Activated naive CD4-positive, alpha-beta T cell treated with anti-CD3 and anti-CD28 coated beads for 36 hours (primary cell): ENCODE measurements around the gene ZFYVE1. TPM values are rescaled to one million over a fixed set of nuclear protein-coding genes. Genes with fewer than 3 reads are reported as not detected.

ENCODE experiments used
- CTCF ChIA-PET: fragments of 350-600 bp; sonication (Branson Sonifier 250); formaldehyde crosslinking; loops from one replicate; lab custom pipeline; 2021; ENCODE audit warnings: antibody characterized with exemption; lab: Charles Lee
- DNase-seq: peaks from one replicate; pipeline ENCODE4 v3.0.0-alpha.2; 2020
- H3K27ac Mint-ChIP-seq: one replicate; pipeline ENCODE4 v1.8.0; 2021; ENCODE audit warnings: mild to moderate bottlenecking, mixed read lengths
- H3K27me3 Mint-ChIP-seq: one replicate; pipeline ENCODE4 v1.8.0; 2021; ENCODE audit warnings: low read depth, mixed read lengths
- H3K36me3 Mint-ChIP-seq: one replicate; pipeline ENCODE4 v1.8.0; 2021; ENCODE audit warnings: low read depth, mixed read lengths
- H3K4me1 Mint-ChIP-seq: one replicate; pipeline ENCODE4 v1.8.0; 2021; ENCODE audit warnings: low read depth, mixed read lengths
- H3K4me3 Mint-ChIP-seq: one replicate; pipeline ENCODE4 v1.8.0; 2021; ENCODE audit warnings: mild to moderate bottlenecking, moderate library complexity, mixed read lengths
- H3K9me3 Mint-ChIP-seq: one replicate; pipeline ENCODE4 v1.8.0; 2021; ENCODE audit warnings: mixed read lengths
- intact Hi-C: fragments of 100-400 bp; cut with micrococcal nuclease; formaldehyde crosslinking; loops from one replicate; pipeline ENCODE4 v1.15.1; 2023
- total RNA-seq, 2 experiments: library from RNA; stranded (reverse); gene quantifications; one replicate each; pipeline ENCODE4 v1.2.3, GENCODE V29; 2021

Gene ZFYVE1
- total RNA-seq, 2 experiments from 2014 or later = 8.5 to 9.2 TPM

- Mint-ChIP-seq H3K9me3 (no peaks in the 10 kb centered on the region), H3K4me3 (no peak overlapping the region), H3K36me3 (peaks cover 20% of the 10 kb centered on the region), H3K4me1 (no peaks in the 10 kb centered on the region), H3K27ac (no peak overlapping the region), H3K27me3 (no peaks in the 10 kb centered on the region)
- peak; percentile 82 for DNase-seq
- intact Hi-C loops = loop anchor here (1.0 to 5.0 kb wide), 3 partner anchors 22 to 434 kb away; partner anchors contain the start of gene DCAF4
- CTCF ChIA-PET = interaction anchor here (0.5 to 3.2 kb wide), 28 partner anchors 11 to 523 kb away, joined by 3 to 20 read pairs (median 3); partner anchors contain the start of gene ZFYVE1
These were observed 78.3 kb downstream of the ZFYVE1 start for GRCh38 chr14:72948481-72949138.

- Mint-ChIP-seq H3K27me3 (no peaks in the 10 kb centered on the region), H3K36me3 (peaks cover 23% of the 10 kb centered on the region), H3K4me3 (no peak overlapping the region), H3K9me3 (no peaks in the 10 kb centered on the region), H3K27ac (no peak overlapping the region), H3K4me1 (no peaks in the 10 kb centered on the region)
- intact Hi-C loops = loop anchor here (1.0 to 5.0 kb wide), 3 partner anchors 21 to 433 kb away; partner anchors contain the start of gene DCAF4
- DNase-seq = no peak
- CTCF ChIA-PET = interaction anchor here (0.5 to 3.2 kb wide), 12 partner anchors 10 to 524 kb away, joined by 3 to 20 read pairs (median 4); no protein-coding TSS in a partner anchor
These were observed 79.3 kb downstream of the ZFYVE1 start for GRCh38 chr14:72947366-72948160.

GRCh38 chr14:72946491-72946890 is 80.4 kb downstream of the ZFYVE1 start:
- Mint-ChIP-seq H3K4me1 (no peaks in the 10 kb centered on the region), H3K4me3 (no peak overlapping the region), H3K27me3 (no peaks in the 10 kb centered on the region), H3K9me3 (no peaks in the 10 kb centered on the region), H3K27ac (no peak overlapping the region), H3K36me3 (peaks cover 26% of the 10 kb centered on the region)
- intact Hi-C loops = loop anchor here (5.0 kb wide), 1 partner anchor 39 kb away; no protein-coding TSS in a partner anchor
- no peak for DNase-seq
- CTCF ChIA-PET = no interaction called here

GRCh38 chr14:72945356-72946027 is 81.4 kb downstream of the ZFYVE1 start:
- CTCF ChIA-PET = no interaction called here
- intact Hi-C loops = loop anchor here (5.0 kb wide), 1 partner anchor 38 kb away; no protein-coding TSS in a partner anchor
- no peak overlapping the region for H3K27ac Mint-ChIP-seq
- no peaks in the 10 kb centered on the region for H3K9me3 Mint-ChIP-seq
- H3K27me3 Mint-ChIP-seq = no peaks in the 10 kb centered on the region
- H3K36me3 Mint-ChIP-seq = peaks cover 24% of the 10 kb centered on the region
- no peaks in the 10 kb centered on the region for H3K4me1 Mint-ChIP-seq
- DNase-seq = no peak
- H3K4me3 Mint-ChIP-seq = no peak overlapping the region

- DNase-seq = no peak
- intact Hi-C loops = no loop called here
- H3K36me3 Mint-ChIP-seq = peaks cover 34% of the 10 kb centered on the region
- H3K4me1 Mint-ChIP-seq = no peaks in the 10 kb centered on the region
- no peak overlapping the region for H3K27ac Mint-ChIP-seq
- H3K27me3 Mint-ChIP-seq = no peaks in the 10 kb centered on the region
- H3K9me3 Mint-ChIP-seq = no peaks in the 10 kb centered on the region
- H3K4me3 Mint-ChIP-seq = no peak overlapping the region
- CTCF ChIA-PET = no interaction called here
These were observed 83.0 kb downstream of the ZFYVE1 start for GRCh38 chr14:72943876-72944430.

GRCh38 chr14:72942934-72943333 is 84.0 kb downstream of the ZFYVE1 start:
- CTCF ChIA-PET = no interaction called here
- H3K4me3 Mint-ChIP-seq = no peak overlapping the region
- DNase-seq = no peak
- no peaks in the 10 kb centered on the region for H3K9me3 Mint-ChIP-seq
- H3K27me3 Mint-ChIP-seq = no peaks in the 10 kb centered on the region
- no peak overlapping the region for H3K27ac Mint-ChIP-seq
- intact Hi-C loops = no loop called here
- H3K36me3 Mint-ChIP-seq = peaks cover 33% of the 10 kb centered on the region
- no peaks in the 10 kb centered on the region for H3K4me1 Mint-ChIP-seq

GRCh38 chr14:72941286-72941985 is 85.5 kb downstream of the ZFYVE1 start:
- Mint-ChIP-seq H3K27ac (no peak overlapping the region), H3K4me3 (no peak overlapping the region), H3K4me1 (peaks cover 11% of the 10 kb centered on the region), H3K9me3 (no peaks in the 10 kb centered on the region), H3K27me3 (no peaks in the 10 kb centered on the region), H3K36me3 (peaks cover 41% of the 10 kb centered on the region)
- intact Hi-C loops = no loop called here
- DNase-seq = no peak
- CTCF ChIA-PET = interaction anchor here (1.1 to 1.6 kb wide), 2 partner anchors 9 to 427 kb away, joined by 4 to 5 read pairs; no protein-coding TSS in a partner anchor

- Mint-ChIP-seq H3K9me3 (no peaks in the 10 kb centered on the region), H3K27ac (no peak overlapping the region), H3K27me3 (no peaks in the 10 kb centered on the region), H3K4me1 (peaks cover 12% of the 10 kb centered on the region), H3K4me3 (no peak overlapping the region), H3K36me3 (peaks cover 41% of the 10 kb centered on the region)
- DNase-seq = no peak
- CTCF ChIA-PET = interaction anchor here (3.9 kb wide), 1 partner anchor 9 kb away, joined by 20 read pairs; no protein-coding TSS in a partner anchor
- intact Hi-C loops = no loop called here
These were observed 87.3 kb downstream of the ZFYVE1 start for GRCh38 chr14:72939630-72940029.

- intact Hi-C loops = no loop called here
- no peak for DNase-seq
- Mint-ChIP-seq H3K27me3 (no peaks in the 10 kb centered on the region), H3K4me1 (peaks cover 23% of the 10 kb centered on the region), H3K4me3 (no peak overlapping the region), H3K9me3 (no peaks in the 10 kb centered on the region), H3K27ac (no peak overlapping the region), H3K36me3 (peaks cover 13% of the 10 kb centered on the region)
- CTCF ChIA-PET = no interaction called here
These were observed 94.0 kb downstream of the ZFYVE1 start for GRCh38 chr14:72932893-72933292.

GRCh38 chr14:72929316-72930080 is 97.4 kb downstream of the ZFYVE1 start:
- Mint-ChIP-seq H3K27ac (no peak overlapping the region), H3K9me3 (no peaks in the 10 kb centered on the region), H3K4me3 (no peak overlapping the region), H3K27me3 (no peaks in the 10 kb centered on the region), H3K36me3 (peaks cover 6% of the 10 kb centered on the region), H3K4me1 (peaks cover 10% of the 10 kb centered on the region)
- DNase-seq = no peak
- CTCF ChIA-PET = interaction anchor here (0.6 kb wide), 1 partner anchor 116 kb away, joined by 4 read pairs; no protein-coding TSS in a partner anchor
- intact Hi-C loops = loop anchor here (5.0 to 10.0 kb wide), 2 partner anchors 535 to 563 kb away; partner anchors contain the start of gene RIOX1

GRCh38 chr14:72928872-72929271 is 98.0 kb downstream of the ZFYVE1 start:
- no peak for DNase-seq
- no peak overlapping the region for H3K27ac Mint-ChIP-seq
- no peaks in the 10 kb centered on the region for H3K9me3 Mint-ChIP-seq
- H3K4me3 Mint-ChIP-seq = no peak overlapping the region
- peaks cover 6% of the 10 kb centered on the region for H3K36me3 Mint-ChIP-seq
- H3K27me3 Mint-ChIP-seq = no peaks in the 10 kb centered on the region
- intact Hi-C loops = loop anchor here (5.0 to 10.0 kb wide), 2 partner anchors 536 to 563 kb away; partner anchors contain the start of gene RIOX1
- CTCF ChIA-PET = no interaction called here
- peaks cover 10% of the 10 kb centered on the region for H3K4me1 Mint-ChIP-seq
